ENCODE results near the gene RIC8B.
A peak's percentile ranks its signal among the peaks of the same experiment; 100 is the strongest.

The RIC8B gene

GRCh38 chr12:106894774-106895173 lies 120.3 kb downstream of the RIC8B start:
- Histone ChIP-seq H3K4me3 (ENCODE audit: low read length, poor library complexity, severe bottlenecking) (no peak overlapping the region), H3K9ac (ENCODE audit: low read depth, low read length, poor library complexity, severe bottlenecking) (no peak overlapping the region), H3K4me2 (ENCODE audit: low read depth, low read length, poor library complexity, severe bottlenecking) (no peak overlapping the region), H3K27me3 (ENCODE audit: insufficient read depth, low read length, poor library complexity, severe bottlenecking) (peaks cover 2% of the 10 kb centered on the region), H3K9me2 (replicated peaks; ENCODE audit: low read depth, low read length) (no peaks in the 10 kb centered on the region), H3K36me3 (ENCODE audit: insufficient read depth, low read length) (peaks cover 2% of the 10 kb centered on the region; the same call in 1 of the 2 replicates), H4K20me1 (ENCODE audit: insufficient read depth, low read length, poor library complexity, severe bottlenecking) (no peaks in the 10 kb centered on the region), H2AFZ (ENCODE audit: low read length) (no peak overlapping the region; the same call in 1 of the 2 replicates), H3F3A (ENCODE audit: low read depth) (no peaks in the 10 kb centered on the region), H3K79me2 (ENCODE audit: insufficient read depth, low read length) (no peaks in the 10 kb centered on the region), H3K9me3 (ENCODE audit: insufficient read depth, low read depth, low read length) (no peaks in the 10 kb centered on the region), H3K4me1 (ENCODE audit: insufficient read depth, low read length, poor library complexity, severe bottlenecking) (no peaks in the 10 kb centered on the region)
- TF ChIP-seq CTCF (conservative IDR thresholded peaks at IDR 0.05; ENCODE audit: low read length) (no peak), EZH2phosphoT487 (IDR thresholded peaks at IDR 0.05; ENCODE audit: borderline replicate concordance) (no peak)

GRCh38 chr12:106896603-106897002 lies 122.1 kb downstream of the RIC8B start:
- H3K4me1 ChIP-seq (ENCODE audit: insufficient read depth, low read length, poor library complexity, severe bottlenecking), result no peaks in the 10 kb centered on the region
- no peaks in the 10 kb centered on the region for H3K9me2 ChIP-seq (replicated peaks; ENCODE audit: low read depth, low read length)
- no peak for TF ChIP-seq CTCF (conservative IDR thresholded peaks at IDR 0.05; ENCODE audit: low read length)
- TF ChIP-seq EZH2phosphoT487 (IDR thresholded peaks at IDR 0.05; ENCODE audit: borderline replicate concordance), result no peak
- no peak overlapping the region for H3K4me3 ChIP-seq (ENCODE audit: low read length, poor library complexity, severe bottlenecking)
- H3K36me3 ChIP-seq (ENCODE audit: insufficient read depth, low read length), result no peaks in the 10 kb centered on the region
- no peak overlapping the region for H3K9ac ChIP-seq (ENCODE audit: low read depth, low read length, poor library complexity, severe bottlenecking)
- H3K79me2 ChIP-seq (ENCODE audit: insufficient read depth, low read length), result no peaks in the 10 kb centered on the region
- no peaks in the 10 kb centered on the region for H3F3A ChIP-seq (ENCODE audit: low read depth)
- no peaks in the 10 kb centered on the region for H4K20me1 ChIP-seq (ENCODE audit: insufficient read depth, low read length, poor library complexity, severe bottlenecking)
- no peak overlapping the region for H3K4me2 ChIP-seq (ENCODE audit: low read depth, low read length, poor library complexity, severe bottlenecking)
- H3K27me3 ChIP-seq (ENCODE audit: insufficient read depth, low read length, poor library complexity, severe bottlenecking), result peaks cover 17% of the 10 kb centered on the region
- H3K9me3 ChIP-seq (ENCODE audit: insufficient read depth, low read depth, low read length), result no peaks in the 10 kb centered on the region
- H2AFZ ChIP-seq (ENCODE audit: low read length), result no peak overlapping the region

- no peaks in the 10 kb centered on the region for H3K36me3 ChIP-seq (ENCODE audit: insufficient read depth, low read length)
- no peaks in the 10 kb centered on the region for H3K4me1 ChIP-seq (ENCODE audit: insufficient read depth, low read length, poor library complexity, severe bottlenecking)
- H3K27me3 ChIP-seq (ENCODE audit: insufficient read depth, low read length, poor library complexity, severe bottlenecking), result peaks cover 19% of the 10 kb centered on the region
- H3K4me2 ChIP-seq (ENCODE audit: low read depth, low read length, poor library complexity, severe bottlenecking), result no peak overlapping the region
- TF ChIP-seq EZH2phosphoT487 (IDR thresholded peaks at IDR 0.05; ENCODE audit: borderline replicate concordance) (no peak), CTCF (conservative IDR thresholded peaks at IDR 0.05; ENCODE audit: low read length) (0 out of 2 replicates have a peak, but pooled peaks have one; percentile 9)
- H3K79me2 ChIP-seq (ENCODE audit: insufficient read depth, low read length), result no peaks in the 10 kb centered on the region
- no peak overlapping the region for H2AFZ ChIP-seq (ENCODE audit: low read length)
- no peak overlapping the region for H3K4me3 ChIP-seq (ENCODE audit: low read length, poor library complexity, severe bottlenecking)
- no peaks in the 10 kb centered on the region for H4K20me1 ChIP-seq (ENCODE audit: insufficient read depth, low read length, poor library complexity, severe bottlenecking)
- no peaks in the 10 kb centered on the region for H3K9me2 ChIP-seq (replicated peaks; ENCODE audit: low read depth, low read length)
- no peaks in the 10 kb centered on the region for H3F3A ChIP-seq (ENCODE audit: low read depth)
- no peaks in the 10 kb centered on the region for H3K9me3 ChIP-seq (ENCODE audit: insufficient read depth, low read depth, low read length)
- H3K9ac ChIP-seq (ENCODE audit: low read depth, low read length, poor library complexity, severe bottlenecking), result no peak overlapping the region
Measured at GRCh38 chr12:106897082-106897481, 122.6 kb downstream of the RIC8B start.
